VCaP (cell line): ENCODE data around the gene CTBP1.
"Not testable (repeated sequence)": the region's sequence is repeated elsewhere in the genome, so short reads cannot be mapped to it uniquely, and the experiment has no call there.

Source experiments
- H3K27ac ChIP-seq: fragments of 450-650 bp; 2 replicates; pipeline ENCODE4 v1.5.1; 2017
- TF ChIP-seq, protein P1 (sequence below): fragments of 450-650 bp; conservative IDR thresholded peaks from 2 replicates; pipeline ENCODE4 v1.5.1; 2017; ENCODE audit warnings: mild to moderate bottlenecking, moderate library complexity

The CTBP1 gene

DNA sequence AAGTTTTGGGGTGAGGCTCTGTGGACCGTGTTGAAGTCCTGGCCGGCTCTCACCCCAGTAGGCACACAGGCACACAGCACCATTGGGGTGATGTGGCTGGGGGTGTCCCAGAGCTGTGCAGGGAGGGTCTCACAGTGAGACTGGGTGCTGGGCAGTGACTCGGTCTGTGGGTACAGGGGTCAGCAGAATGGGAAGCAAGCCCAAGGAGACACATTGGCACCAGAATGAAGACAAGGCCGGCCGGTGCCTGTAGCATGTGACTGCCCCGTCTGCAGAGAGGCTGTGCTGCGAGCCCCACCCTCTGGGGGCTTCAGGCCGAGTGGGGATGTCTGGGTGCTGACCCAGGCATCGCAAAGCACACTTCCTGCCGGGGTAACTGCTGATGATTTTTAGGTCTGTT, 46.0 kb upstream of the CTBP1 start:
- H3K27ac ChIP-seq = no peak overlapping the region

DNA sequence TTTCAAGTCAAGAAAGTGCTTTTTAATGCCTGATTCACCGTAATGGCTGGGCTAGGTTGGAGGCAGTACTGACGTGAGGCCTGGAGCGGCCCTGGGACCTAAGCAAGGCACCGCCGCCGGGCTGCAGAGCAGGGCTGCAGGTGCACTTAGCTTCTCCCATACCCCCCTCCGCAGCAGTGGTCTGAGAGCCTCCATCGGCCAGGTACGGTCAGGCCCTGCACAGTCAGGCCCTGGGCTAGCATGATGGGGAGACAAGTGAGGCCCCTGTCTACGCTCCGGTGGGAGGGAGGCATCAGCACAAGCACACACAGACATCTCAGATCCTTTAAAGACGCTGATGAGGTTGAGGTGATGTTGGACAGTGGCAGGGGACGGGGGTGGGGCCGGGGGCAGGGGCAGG, 45.5 kb upstream of the CTBP1 start:
- H3K27ac ChIP-seq = no peak overlapping the region
- TF ChIP-seq, protein P1, sequence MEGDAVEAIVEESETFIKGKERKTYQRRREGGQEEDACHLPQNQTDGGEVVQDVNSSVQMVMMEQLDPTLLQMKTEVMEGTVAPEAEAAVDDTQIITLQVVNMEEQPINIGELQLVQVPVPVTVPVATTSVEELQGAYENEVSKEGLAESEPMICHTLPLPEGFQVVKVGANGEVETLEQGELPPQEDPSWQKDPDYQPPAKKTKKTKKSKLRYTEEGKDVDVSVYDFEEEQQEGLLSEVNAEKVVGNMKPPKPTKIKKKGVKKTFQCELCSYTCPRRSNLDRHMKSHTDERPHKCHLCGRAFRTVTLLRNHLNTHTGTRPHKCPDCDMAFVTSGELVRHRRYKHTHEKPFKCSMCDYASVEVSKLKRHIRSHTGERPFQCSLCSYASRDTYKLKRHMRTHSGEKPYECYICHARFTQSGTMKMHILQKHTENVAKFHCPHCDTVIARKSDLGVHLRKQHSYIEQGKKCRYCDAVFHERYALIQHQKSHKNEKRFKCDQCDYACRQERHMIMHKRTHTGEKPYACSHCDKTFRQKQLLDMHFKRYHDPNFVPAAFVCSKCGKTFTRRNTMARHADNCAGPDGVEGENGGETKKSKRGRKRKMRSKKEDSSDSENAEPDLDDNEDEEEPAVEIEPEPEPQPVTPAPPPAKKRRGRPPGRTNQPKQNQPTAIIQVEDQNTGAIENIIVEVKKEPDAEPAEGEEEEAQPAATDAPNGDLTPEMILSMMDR = no peak

More for the DNA sequence above, 46.0 kb upstream of the CTBP1 start:
- TF ChIP-seq, protein P1 = no peak

- TF ChIP-seq, protein P1 = no peak
- H3K27ac ChIP-seq = no peak overlapping the region
Observed at GRCh38 chr4:1293991-1294390, 45.1 kb upstream of the CTBP1 start.

DNA sequence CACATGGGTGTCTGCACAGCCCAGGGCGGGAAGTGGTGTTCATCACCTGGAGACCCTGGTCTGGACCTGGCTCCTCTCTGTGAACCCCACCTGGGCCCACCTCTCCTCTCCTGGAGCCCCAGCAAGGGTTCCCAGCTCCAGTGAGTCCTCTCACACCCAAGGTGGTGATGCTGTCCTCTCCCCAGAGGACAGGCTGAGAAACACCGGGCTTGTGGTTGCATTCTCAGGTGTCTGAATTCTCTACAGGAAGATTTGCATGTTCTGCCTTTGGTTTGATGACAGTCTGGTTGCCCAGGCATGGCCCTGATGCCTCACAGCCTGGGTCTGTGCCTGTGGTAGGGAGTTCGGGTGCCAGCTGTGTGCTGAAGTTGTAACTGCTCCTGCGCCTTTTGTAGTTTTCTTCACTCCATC, 44.6 kb upstream of the CTBP1 start:
- no peak overlapping the region for H3K27ac ChIP-seq
- TF ChIP-seq, protein P1 = no peak

DNA sequence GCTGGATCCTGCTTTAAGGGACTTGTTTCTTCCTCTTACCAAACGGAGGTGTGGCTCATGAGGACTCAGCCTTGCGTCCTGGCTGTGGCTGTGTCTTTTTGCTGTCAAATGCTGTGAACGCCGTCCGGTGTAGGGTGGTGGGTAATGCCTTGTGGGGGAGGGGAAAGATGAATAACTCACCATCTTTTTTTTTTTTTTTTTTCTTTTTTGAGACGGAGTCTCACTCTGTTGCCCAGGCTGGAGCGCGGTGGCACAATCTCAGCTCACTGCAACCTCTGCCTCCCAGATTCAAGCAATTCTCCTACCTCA, 43.7 kb upstream of the CTBP1 start:
- H3K27ac ChIP-seq = not testable (repeated sequence)

DNA sequence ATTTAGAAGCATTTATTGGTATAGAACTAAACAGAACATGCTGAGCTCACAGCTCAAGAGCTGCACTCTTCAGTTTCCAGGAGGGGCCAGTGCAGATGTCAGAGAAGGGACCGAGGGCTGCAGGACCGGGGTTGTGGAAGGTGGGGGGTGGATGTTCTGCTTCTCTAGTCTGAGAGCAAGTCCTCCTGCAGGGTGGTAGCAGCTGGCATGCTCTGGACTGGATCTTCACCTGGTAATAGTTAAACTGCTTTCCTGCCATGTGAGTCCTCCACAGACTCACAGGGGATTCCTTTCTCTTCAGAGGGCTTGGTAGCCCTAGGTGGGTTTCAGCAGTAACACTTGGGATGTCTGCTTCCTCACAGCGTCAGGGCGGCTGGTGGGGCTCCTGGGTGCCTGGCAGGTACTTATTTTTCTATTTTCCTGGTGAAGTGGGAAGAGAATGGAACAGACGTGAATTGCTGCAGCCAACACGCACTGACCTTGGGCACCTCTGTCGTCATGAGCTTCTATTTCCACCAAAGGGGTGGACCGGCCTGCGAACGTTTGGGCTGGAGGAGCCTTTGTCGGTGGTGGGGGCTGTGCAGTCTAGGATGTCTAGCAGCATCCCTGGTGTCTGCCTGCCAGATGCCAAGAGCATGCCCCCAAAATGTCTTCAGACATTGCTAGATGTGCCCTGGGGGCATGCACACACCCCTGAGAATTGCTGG, 43.2 kb upstream of the CTBP1 start:
- H3K27ac ChIP-seq = no peak overlapping the region
- TF ChIP-seq, protein P1 = no peak

DNA sequence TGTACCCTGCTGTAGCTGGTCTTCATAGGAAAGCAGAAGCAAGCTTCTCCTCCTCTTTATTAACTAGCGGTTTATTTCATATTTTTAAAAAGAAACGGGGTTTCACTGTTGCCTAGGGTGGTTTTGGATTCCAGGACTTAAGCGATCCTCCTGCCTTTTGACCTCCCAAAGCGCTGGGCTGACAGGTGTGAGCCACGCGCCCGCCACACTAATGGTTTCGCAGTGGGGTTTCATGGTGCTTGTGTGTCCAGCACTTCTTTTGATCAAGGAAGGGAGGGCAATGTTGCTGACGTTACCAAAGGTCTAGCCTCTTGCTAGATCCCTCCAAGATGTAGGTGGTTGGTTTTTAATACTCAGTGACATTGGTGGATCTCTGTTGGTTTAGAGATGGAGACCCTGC, 42.2 kb upstream of the CTBP1 start:
- peak overlapping the region; percentile 92 for H3K27ac ChIP-seq
- TF ChIP-seq, protein P1 = no peak

GRCh38 chr4:1290165-1290977, 41.4 kb upstream of the CTBP1 start:
- H3K27ac ChIP-seq = peak overlapping the region; percentile 92
- TF ChIP-seq, protein P1 = no peak
